ENCODE measurements around the gene EFCC1. TPM values are rescaled to one million over a fixed set of nuclear protein-coding genes. Genes with fewer than 3 reads are reported as not detected.

Gene EFCC1
- polyA plus RNA-seq, 1 experiment: 0.27 TPM

GRCh38 chr3:128969993-128970739 is 30.9 kb upstream of the EFCC1 start:
- DNase-seq (ENCODE audit: low read depth, low spot score): no peak
- Histone ChIP-seq H3K27me3 (ENCODE audit: control insufficient read depth, insufficient read depth, low read length) (peaks cover 14% of the 10 kb centered on the region), H3K27ac (ENCODE audit: low read depth, low read length) (peak overlapping the region; percentile 21), H3K9me3 (ENCODE audit: control insufficient read depth, insufficient read depth, low read length) (no peaks in the 10 kb centered on the region), H3K4me3 (ENCODE audit: low read depth, low read length) (no peak overlapping the region)
- TF ChIP-seq, protein P1, sequence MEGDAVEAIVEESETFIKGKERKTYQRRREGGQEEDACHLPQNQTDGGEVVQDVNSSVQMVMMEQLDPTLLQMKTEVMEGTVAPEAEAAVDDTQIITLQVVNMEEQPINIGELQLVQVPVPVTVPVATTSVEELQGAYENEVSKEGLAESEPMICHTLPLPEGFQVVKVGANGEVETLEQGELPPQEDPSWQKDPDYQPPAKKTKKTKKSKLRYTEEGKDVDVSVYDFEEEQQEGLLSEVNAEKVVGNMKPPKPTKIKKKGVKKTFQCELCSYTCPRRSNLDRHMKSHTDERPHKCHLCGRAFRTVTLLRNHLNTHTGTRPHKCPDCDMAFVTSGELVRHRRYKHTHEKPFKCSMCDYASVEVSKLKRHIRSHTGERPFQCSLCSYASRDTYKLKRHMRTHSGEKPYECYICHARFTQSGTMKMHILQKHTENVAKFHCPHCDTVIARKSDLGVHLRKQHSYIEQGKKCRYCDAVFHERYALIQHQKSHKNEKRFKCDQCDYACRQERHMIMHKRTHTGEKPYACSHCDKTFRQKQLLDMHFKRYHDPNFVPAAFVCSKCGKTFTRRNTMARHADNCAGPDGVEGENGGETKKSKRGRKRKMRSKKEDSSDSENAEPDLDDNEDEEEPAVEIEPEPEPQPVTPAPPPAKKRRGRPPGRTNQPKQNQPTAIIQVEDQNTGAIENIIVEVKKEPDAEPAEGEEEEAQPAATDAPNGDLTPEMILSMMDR (IDR thresholded peaks at IDR 0.05; ENCODE audit: low read depth, low read length): peak; percentile 95
- POLR2A ChIA-PET: interaction anchor here (0.6 to 0.7 kb wide), 5 partner anchors 38 to 346 kb away, joined by 3 to 5 read pairs (median 4); a partner anchor contains a TSS
- CTCF ChIA-PET: interaction anchor here (0.6 to 5.9 kb wide), 99 partner anchors 12 to 989 kb away, joined by 3 to 118 read pairs (median 5); partner anchors contain the start of genes ACAD9, CFAP92, COPG1 and RAB43

DNA sequence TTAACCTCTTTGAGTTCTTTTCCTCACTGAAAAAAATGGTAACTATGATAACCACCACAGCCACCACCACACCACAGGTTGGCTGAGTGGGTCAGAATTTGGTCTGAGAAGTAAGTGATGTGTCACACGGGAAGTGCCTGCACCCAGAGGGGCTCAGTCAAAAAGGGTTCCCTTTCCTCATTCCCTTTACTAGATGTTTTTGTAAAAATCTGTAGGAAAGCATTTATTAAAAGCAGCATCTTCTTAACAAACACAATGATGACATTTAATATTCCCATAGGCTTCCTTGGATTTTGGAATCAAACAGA is 30.4 kb upstream of the EFCC1 start:
- no peak overlapping the region for H3K27ac ChIP-seq (ENCODE audit: low read depth, low read length)
- ChIA-PET POLR2A (no interaction called here), CTCF (interaction anchor here (0.6 to 5.9 kb wide), 84 partner anchors 12 to 412 kb away, joined by 3 to 118 read pairs (median 5); partner anchors contain the start of genes ACAD9, CFAP92, COPG1 and RAB43)
- DNase-seq (ENCODE audit: low read depth, low spot score): no peak
- H3K27me3 ChIP-seq (ENCODE audit: control insufficient read depth, insufficient read depth, low read length): peaks cover 14% of the 10 kb centered on the region
- H3K4me3 ChIP-seq (ENCODE audit: low read depth, low read length): no peak overlapping the region
- H3K9me3 ChIP-seq (ENCODE audit: control insufficient read depth, insufficient read depth, low read length): no peaks in the 10 kb centered on the region
- TF ChIP-seq, protein P1 (IDR thresholded peaks at IDR 0.05; ENCODE audit: low read depth, low read length): no peak

GRCh38 chr3:128971421-128972100 is 29.5 kb upstream of the EFCC1 start:
- Histone ChIP-seq H3K4me3 (ENCODE audit: low read depth, low read length) (no peak overlapping the region), H3K27me3 (ENCODE audit: control insufficient read depth, insufficient read depth, low read length) (peaks cover 16% of the 10 kb centered on the region), H3K27ac (ENCODE audit: low read depth, low read length) (no peak overlapping the region), H3K9me3 (ENCODE audit: control insufficient read depth, insufficient read depth, low read length) (no peaks in the 10 kb centered on the region)
- ChIA-PET CTCF (interaction anchor here (0.8 to 5.9 kb wide), 37 partner anchors 11 to 339 kb away, joined by 3 to 118 read pairs (median 8); partner anchors contain the start of genes CFAP92, COPG1 and RAB43), POLR2A (no interaction called here)
- TF ChIP-seq, protein P1 (IDR thresholded peaks at IDR 0.05; ENCODE audit: low read depth, low read length): no peak
- DNase-seq (ENCODE audit: low read depth, low spot score): no peak

- H3K9me3 ChIP-seq (ENCODE audit: control insufficient read depth, insufficient read depth, low read length): no peaks in the 10 kb centered on the region
- no peak overlapping the region for H3K27ac ChIP-seq (ENCODE audit: low read depth, low read length)
- H3K4me3 ChIP-seq (ENCODE audit: low read depth, low read length): no peak overlapping the region
- peaks cover 15% of the 10 kb centered on the region for H3K27me3 ChIP-seq (ENCODE audit: control insufficient read depth, insufficient read depth, low read length)
- TF ChIP-seq, protein P1 (IDR thresholded peaks at IDR 0.05; ENCODE audit: low read depth, low read length): no peak
- CTCF ChIA-PET: no interaction called here
- POLR2A ChIA-PET: no interaction called here
- DNase-seq (ENCODE audit: low read depth, low spot score): no peak
Observed at GRCh38 chr3:128973988-128974564, 27.0 kb upstream of the EFCC1 start.

All from AG04450 (cell line).